Measurements from ENCODE around the gene HGD. TPM values are rescaled to one million over a fixed set of nuclear protein-coding genes. Genes with fewer than 3 reads are reported as not detected.
A peak's percentile ranks its signal among the peaks of the same experiment; 100 is the strongest.

HGD gene
- total and polyA plus RNA-seq, 10 of the 15 experiments (the other 5 are each of a cell fraction or from before 2014, with no cell fraction given): 0.18 to 0.81 (median 0.40) TPM; not detected in 6

DNA sequence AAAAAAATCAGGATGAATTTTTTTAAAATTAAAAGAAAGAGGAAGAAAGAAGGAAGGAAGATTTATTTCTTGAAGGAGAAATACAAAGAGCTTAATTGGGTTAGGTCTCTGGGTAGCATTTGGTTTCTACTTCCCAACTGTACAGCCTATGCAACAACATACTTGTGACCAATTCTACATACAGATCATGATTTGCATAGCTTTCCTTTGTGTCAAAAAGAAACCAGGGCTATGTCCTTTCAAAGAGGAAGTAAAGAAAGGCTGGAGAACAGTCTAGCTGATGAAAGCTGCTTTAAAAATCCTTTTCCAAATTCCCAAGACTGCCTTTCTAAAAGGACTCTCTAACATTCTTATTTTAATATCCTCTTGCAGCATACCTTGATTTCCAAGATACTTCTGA lies 6.1 kb upstream of the HGD start (continued):
- no peak for TF ChIP-seq ZZZ3 (IDR thresholded peaks at IDR 0.05; ENCODE audit: control insufficient read depth, insufficient read length, low read depth)
- TF ChIP-seq GABPA (IDR thresholded peaks at IDR 0.05; ENCODE audit: low read depth): no peak
- TF ChIP-seq POU2F2 (IDR thresholded peaks at IDR 0.05; ENCODE audit: borderline replicate concordance, low read depth, low read length): peak; percentile 79; the same call in 1 of the 3 replicates
- no peak for TF ChIP-seq POLR2AphosphoS2 (IDR thresholded peaks at IDR 0.05; ENCODE audit: low read depth, low read length)
- no peak for TF ChIP-seq MXI1 (IDR thresholded peaks at IDR 0.05; ENCODE audit: low read depth, low read length)
- TF ChIP-seq ZNF217 (IDR thresholded peaks at IDR 0.05): no peak
- no peak for TF ChIP-seq EGR1 (IDR thresholded peaks at IDR 0.05; ENCODE audit: borderline replicate concordance in 1 of 2, low read depth in 2 of 2, low read length in 2 of 2)
- TF ChIP-seq RELA (IDR thresholded peaks at IDR 0.05; ENCODE audit: borderline replicate concordance, partially characterized antibody): no peak
- no peak for TF ChIP-seq NFYA (IDR thresholded peaks at IDR 0.05; ENCODE audit: borderline replicate concordance, low read depth, low read length)
- 0 out of 4 replicates have a peak, but pooled peaks of 1 of the 2 experiments have one; percentile 41 for TF ChIP-seq EP300 (IDR thresholded peaks at IDR 0.05; ENCODE audit: borderline replicate concordance in 1 of 2, control insufficient read depth in 1 of 2, low read depth in 2 of 2, low read length in 2 of 2)
- TF ChIP-seq NBN (IDR thresholded peaks at IDR 0.05): 0 out of 2 replicates have a peak, but pooled peaks have one; percentile 36
- peak; percentile 30; the same call in 1 of the 2 replicates for TF ChIP-seq ATF7 (IDR thresholded peaks at IDR 0.05; ENCODE audit: low read depth)
- TF ChIP-seq, protein P1, sequence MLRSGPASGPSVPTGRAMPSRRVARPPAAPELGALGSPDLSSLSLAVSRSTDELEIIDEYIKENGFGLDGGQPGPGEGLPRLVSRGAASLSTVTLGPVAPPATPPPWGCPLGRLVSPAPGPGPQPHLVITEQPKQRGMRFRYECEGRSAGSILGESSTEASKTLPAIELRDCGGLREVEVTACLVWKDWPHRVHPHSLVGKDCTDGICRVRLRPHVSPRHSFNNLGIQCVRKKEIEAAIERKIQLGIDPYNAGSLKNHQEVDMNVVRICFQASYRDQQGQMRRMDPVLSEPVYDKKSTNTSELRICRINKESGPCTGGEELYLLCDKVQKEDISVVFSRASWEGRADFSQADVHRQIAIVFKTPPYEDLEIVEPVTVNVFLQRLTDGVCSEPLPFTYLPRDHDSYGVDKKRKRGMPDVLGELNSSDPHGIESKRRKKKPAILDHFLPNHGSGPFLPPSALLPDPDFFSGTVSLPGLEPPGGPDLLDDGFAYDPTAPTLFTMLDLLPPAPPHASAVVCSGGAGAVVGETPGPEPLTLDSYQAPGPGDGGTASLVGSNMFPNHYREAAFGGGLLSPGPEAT (IDR thresholded peaks at IDR 0.05; ENCODE audit: low read depth): peak; percentile 45; the same call in 1 of the 2 replicates
- no peak for TF ChIP-seq CHD4 (IDR thresholded peaks at IDR 0.05)
- no peak for TF ChIP-seq SREBF2 (IDR thresholded peaks at IDR 0.05; ENCODE audit: low read length)
- TF ChIP-seq CBFB (IDR thresholded peaks at IDR 0.05; ENCODE audit: low read depth): no peak
- no peak for TF ChIP-seq NR2C1 (IDR thresholded peaks at IDR 0.05)
- TF ChIP-seq IKZF1 (conservative IDR thresholded peaks at IDR 0.05): peak; percentile 68; the same call in 1 of the 2 replicates
- no peak for TF ChIP-seq TCF7 (IDR thresholded peaks at IDR 0.05; ENCODE audit: borderline replicate concordance)
- no peak for TF ChIP-seq HCFC1 (IDR thresholded peaks at IDR 0.05; ENCODE audit: low read length)
- 0 out of 2 replicates have a peak, but pooled peaks have one; percentile 22 for TF ChIP-seq DPF2 (IDR thresholded peaks at IDR 0.05)
- TF ChIP-seq, protein P2, sequence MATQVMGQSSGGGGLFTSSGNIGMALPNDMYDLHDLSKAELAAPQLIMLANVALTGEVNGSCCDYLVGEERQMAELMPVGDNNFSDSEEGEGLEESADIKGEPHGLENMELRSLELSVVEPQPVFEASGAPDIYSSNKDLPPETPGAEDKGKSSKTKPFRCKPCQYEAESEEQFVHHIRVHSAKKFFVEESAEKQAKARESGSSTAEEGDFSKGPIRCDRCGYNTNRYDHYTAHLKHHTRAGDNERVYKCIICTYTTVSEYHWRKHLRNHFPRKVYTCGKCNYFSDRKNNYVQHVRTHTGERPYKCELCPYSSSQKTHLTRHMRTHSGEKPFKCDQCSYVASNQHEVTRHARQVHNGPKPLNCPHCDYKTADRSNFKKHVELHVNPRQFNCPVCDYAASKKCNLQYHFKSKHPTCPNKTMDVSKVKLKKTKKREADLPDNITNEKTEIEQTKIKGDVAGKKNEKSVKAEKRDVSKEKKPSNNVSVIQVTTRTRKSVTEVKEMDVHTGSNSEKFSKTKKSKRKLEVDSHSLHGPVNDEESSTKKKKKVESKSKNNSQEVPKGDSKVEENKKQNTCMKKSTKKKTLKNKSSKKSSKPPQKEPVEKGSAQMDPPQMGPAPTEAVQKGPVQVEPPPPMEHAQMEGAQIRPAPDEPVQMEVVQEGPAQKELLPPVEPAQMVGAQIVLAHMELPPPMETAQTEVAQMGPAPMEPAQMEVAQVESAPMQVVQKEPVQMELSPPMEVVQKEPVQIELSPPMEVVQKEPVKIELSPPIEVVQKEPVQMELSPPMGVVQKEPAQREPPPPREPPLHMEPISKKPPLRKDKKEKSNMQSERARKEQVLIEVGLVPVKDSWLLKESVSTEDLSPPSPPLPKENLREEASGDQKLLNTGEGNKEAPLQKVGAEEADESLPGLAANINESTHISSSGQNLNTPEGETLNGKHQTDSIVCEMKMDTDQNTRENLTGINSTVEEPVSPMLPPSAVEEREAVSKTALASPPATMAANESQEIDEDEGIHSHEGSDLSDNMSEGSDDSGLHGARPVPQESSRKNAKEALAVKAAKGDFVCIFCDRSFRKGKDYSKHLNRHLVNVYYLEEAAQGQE (IDR thresholded peaks at IDR 0.05; ENCODE audit: low read depth, low read length): no peak
- peak in 1 of 2 experiments; percentile 69; a peak in 2 of 4 replicates for TF ChIP-seq IKZF2 (IDR thresholded peaks at IDR 0.05)
- TF ChIP-seq JUNB (IDR thresholded peaks at IDR 0.05): peak; percentile 60; the same call in 1 of the 2 replicates
- no peak for TF ChIP-seq STAT1 (conservative IDR thresholded peaks at IDR 0.05)
- TF ChIP-seq ETV6 (conservative IDR thresholded peaks at IDR 0.05 in 1 of 2, IDR thresholded peaks at IDR 0.05 in 1 of 2; ENCODE audit: borderline replicate concordance in 1 of 2, low read depth in 1 of 2): 0 out of 4 replicates have a peak, but pooled peaks of 1 of the 2 experiments have one; percentile 30

Measured in GM12878 (cell line).